GM18517 (cell line): ENCODE data around the gene EPHA5.

Experiments
- ATAC-seq: cut with Tn5 transposase; IDR thresholded peaks from one replicate; pipeline ENCODE4 v1.9.1; 2021; ENCODE audit warnings: mild to moderate bottlenecking, moderate library complexity; ENCODE audit not compliant: unreplicated experiment

Gene EPHA5

GRCh38 chr4:65508168-65508567 lies 162.1 kb downstream of the EPHA5 start:
- no peak for ATAC-seq

GRCh38 chr4:65502131-65502701 lies 168.1 kb downstream of the EPHA5 start:
- no peak for ATAC-seq

- no peak for ATAC-seq
These were observed 171.7 kb downstream of the EPHA5 start for GRCh38 chr4:65498606-65499005.

- no peak for ATAC-seq
These were observed 174.8 kb downstream of the EPHA5 start for GRCh38 chr4:65495439-65495838.

GRCh38 chr4:65482410-65482809 lies 187.9 kb downstream of the EPHA5 start:
- ATAC-seq = no peak

- ATAC-seq = no peak
These were observed 197.8 kb downstream of the EPHA5 start for GRCh38 chr4:65472531-65472930.

- ATAC-seq = no peak
These were observed 203.1 kb downstream of the EPHA5 start for GRCh38 chr4:65467068-65467680.

GRCh38 chr4:65461781-65462180 lies 208.5 kb downstream of the EPHA5 start:
- no peak for ATAC-seq

- ATAC-seq = no peak
These were observed 213.3 kb downstream of the EPHA5 start for GRCh38 chr4:65457011-65457410.

- ATAC-seq = no peak
These were observed 213.7 kb downstream of the EPHA5 start for GRCh38 chr4:65456579-65456978.

- ATAC-seq = no peak
These were observed 216.9 kb downstream of the EPHA5 start for GRCh38 chr4:65453398-65453797.

- ATAC-seq = no peak
These were observed 219.4 kb downstream of the EPHA5 start for GRCh38 chr4:65450899-65451298.

- no peak for ATAC-seq
These were observed 233.2 kb downstream of the EPHA5 start for GRCh38 chr4:65437102-65437501.

GRCh38 chr4:65422109-65422508 lies 248.2 kb downstream of the EPHA5 start:
- ATAC-seq = no peak

- ATAC-seq = no peak
These were observed 250.3 kb downstream of the EPHA5 start for GRCh38 chr4:65420036-65420435.

- no peak for ATAC-seq
These were observed 253.4 kb downstream of the EPHA5 start for GRCh38 chr4:65416891-65417290.

GRCh38 chr4:65407483-65407882 lies 262.8 kb downstream of the EPHA5 start:
- ATAC-seq = no peak

GRCh38 chr4:65401083-65401482 lies 269.2 kb downstream of the EPHA5 start:
- no peak for ATAC-seq

GRCh38 chr4:65399084-65399483 lies 271.2 kb downstream of the EPHA5 start:
- ATAC-seq = no peak

GRCh38 chr4:65393078-65393477 lies 277.2 kb downstream of the EPHA5 start:
- ATAC-seq = no peak

GRCh38 chr4:65392488-65392887 lies 277.8 kb downstream of the EPHA5 start:
- no peak for ATAC-seq

- ATAC-seq = no peak
These were observed 278.5 kb downstream of the EPHA5 start for GRCh38 chr4:65391814-65392213.

GRCh38 chr4:65391382-65391781 lies 278.9 kb downstream of the EPHA5 start:
- ATAC-seq = no peak
